Tibial nerve (tissue), 4 donors: ENCODE data around the gene CAMK2B. TPM values are rescaled to one million over a fixed set of nuclear protein-coding genes. Genes with fewer than 3 reads are reported as not detected.

ENCODE experiments used
- DNase-seq, 2 donors: peaks; one replicate each; pipeline ENCODE4 v3.0.0-alpha.2; 2019; ENCODE audit warnings: low spot score in 2 of 2
- H3K27ac ChIP-seq, 4 donors: fragments of 200-600 bp; sonication (generic) in 3 of 4; one replicate each; pipeline ENCODE4 v1.5.1; 2017 to 2019; ENCODE audit warnings: mild to moderate bottlenecking in 1 of 4
- H3K27me3 ChIP-seq, 2 donors: fragments of 200-600 bp; sonication (generic) in 1 of 2; one replicate each; pipeline versions ENCODE4 v1.5.1 to v1.6.0; 2017 to 2019
- H3K36me3 ChIP-seq, 3 donors: fragments of 200-600 bp; sonication (generic); one replicate each; pipeline ENCODE4 v1.5.1; 2018 to 2019
- H3K4me1 ChIP-seq, 4 donors: fragments of 200-600 bp; sonication (generic) in 3 of 4; one replicate each; pipeline ENCODE4 v1.5.1; 2017 to 2019
- H3K4me3 ChIP-seq, 4 donors: fragments of 200-600 bp; sonication (generic) in 3 of 4; one replicate each; pipeline ENCODE4 v1.5.1; 2017 to 2019; ENCODE audit warnings: mild to moderate bottlenecking in 1 of 4, moderate library complexity in 1 of 4
- H3K9me3 ChIP-seq, 4 donors: fragments of 200-600 bp; sonication (generic) in 3 of 4; one replicate each; pipeline ENCODE4 v1.5.1; 2017 to 2019
- EP300 ChIP-seq, 2 donors: sonication (generic); formaldehyde crosslinking; IDR thresholded peaks; one replicate each; pipeline ENCODE4 v1.6.1; 2017; ENCODE audit warnings: antibody characterized with exemption in 2 of 2, mild to moderate bottlenecking in 1 of 2
- POLR2A ChIP-seq, 2 donors: fragments of 450-650 bp; IDR thresholded peaks; one replicate each; pipeline ENCODE4 v1.6.1; 2017; ENCODE audit warnings: antibody characterized with exemption in 2 of 2, mild to moderate bottlenecking in 2 of 2, moderate library complexity in 2 of 2
- WGBS, 2 donors: methylation state at CpG; one replicate each; pipeline ENCODE4 v1.1.5; 2018; 5-methylcytosine and 5-hydroxymethylcytosine counted together
- total RNA-seq, 4 donors: library from RNA; depleted of rRNA; stranded (reverse); fragments of >200 nt; gene quantifications; one replicate each; pipeline ENCODE4 v1.1.0, GENCODE V29; 2016
- TF ChIP-seq, protein P1 (sequence below), 5 experiments: fragments of 200-600 bp in 3 of 5; fragments of 450-650 bp in 2 of 5; sonication (generic) in 3 of 5; IDR thresholded peaks; one replicate each; pipeline ENCODE4 v1.5.1; 2016 to 2019; ENCODE audit warnings: antibody characterized with exemption in 5 of 5, mild to moderate bottlenecking in 3 of 5, moderate library complexity in 2 of 5

The CAMK2B gene
- total RNA-seq, 4 donors from 2014 or later = 9.0 to 14.7 (median 10.9) TPM

DNA sequence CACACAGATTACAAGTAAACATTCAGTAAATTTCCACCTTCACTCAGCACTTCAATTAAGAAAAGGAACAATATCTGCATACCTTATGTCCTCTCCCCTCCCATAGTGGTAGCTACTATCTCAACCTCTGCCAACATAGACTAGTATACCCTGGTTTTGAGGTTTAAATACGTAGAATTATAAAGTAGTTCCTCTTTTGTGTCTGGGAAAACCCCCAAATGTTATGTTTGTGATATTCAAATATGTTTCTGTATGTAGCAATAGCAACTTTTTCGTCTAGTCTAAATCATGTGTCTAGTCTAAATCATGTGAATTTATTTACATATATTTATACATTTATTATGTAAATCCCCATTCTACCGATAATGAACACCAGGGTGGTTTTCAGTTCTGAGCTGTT is 13.2 kb upstream of the CAMK2B start:
- peaks cover 0 to 8% (median 0%) of the 10 kb centered on the region in 4 donors for H3K4me1 ChIP-seq
- TF ChIP-seq, protein P1, sequence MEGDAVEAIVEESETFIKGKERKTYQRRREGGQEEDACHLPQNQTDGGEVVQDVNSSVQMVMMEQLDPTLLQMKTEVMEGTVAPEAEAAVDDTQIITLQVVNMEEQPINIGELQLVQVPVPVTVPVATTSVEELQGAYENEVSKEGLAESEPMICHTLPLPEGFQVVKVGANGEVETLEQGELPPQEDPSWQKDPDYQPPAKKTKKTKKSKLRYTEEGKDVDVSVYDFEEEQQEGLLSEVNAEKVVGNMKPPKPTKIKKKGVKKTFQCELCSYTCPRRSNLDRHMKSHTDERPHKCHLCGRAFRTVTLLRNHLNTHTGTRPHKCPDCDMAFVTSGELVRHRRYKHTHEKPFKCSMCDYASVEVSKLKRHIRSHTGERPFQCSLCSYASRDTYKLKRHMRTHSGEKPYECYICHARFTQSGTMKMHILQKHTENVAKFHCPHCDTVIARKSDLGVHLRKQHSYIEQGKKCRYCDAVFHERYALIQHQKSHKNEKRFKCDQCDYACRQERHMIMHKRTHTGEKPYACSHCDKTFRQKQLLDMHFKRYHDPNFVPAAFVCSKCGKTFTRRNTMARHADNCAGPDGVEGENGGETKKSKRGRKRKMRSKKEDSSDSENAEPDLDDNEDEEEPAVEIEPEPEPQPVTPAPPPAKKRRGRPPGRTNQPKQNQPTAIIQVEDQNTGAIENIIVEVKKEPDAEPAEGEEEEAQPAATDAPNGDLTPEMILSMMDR (IDR thresholded peaks at IDR 0.05) = no peak
- TF ChIP-seq POLR2A (IDR thresholded peaks at IDR 0.05) (no peak), EP300 (IDR thresholded peaks at IDR 0.05) (no peak)
- no peak for DNase-seq
- H3K27me3 ChIP-seq = no peaks in the 10 kb centered on the region
- peaks cover 0 to 36% (median 0%) of the 10 kb centered on the region in 4 donors for H3K9me3 ChIP-seq
- no peak overlapping the region for H3K27ac ChIP-seq
- no peaks in the 10 kb centered on the region for H3K36me3 ChIP-seq
- H3K4me3 ChIP-seq = no peak overlapping the region
- WGBS, 2 donors = 77 to 83% methylated on average over 3 of the region's 3 CpGs

DNA sequence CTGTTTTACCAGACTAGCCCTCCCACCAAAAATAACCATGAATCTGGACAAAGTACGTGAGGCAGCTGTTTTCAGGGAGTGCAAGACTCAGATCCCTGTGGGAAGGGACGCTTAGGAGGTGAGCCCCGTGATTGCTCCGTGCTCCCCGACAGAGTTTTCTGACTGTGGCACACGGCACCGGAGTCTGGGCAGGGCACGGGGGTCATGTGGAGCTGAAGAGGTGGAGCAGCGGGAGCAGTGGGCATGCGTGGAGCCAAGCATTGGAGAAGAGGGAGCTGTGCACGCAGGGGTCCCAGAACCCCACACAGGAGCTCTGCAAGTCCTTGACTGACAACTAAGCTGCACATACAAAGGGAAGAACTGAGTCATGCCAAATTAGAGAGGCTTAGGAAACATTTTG is 11.1 kb upstream of the CAMK2B start:
- TF ChIP-seq POLR2A (IDR thresholded peaks at IDR 0.05) (no peak), EP300 (IDR thresholded peaks at IDR 0.05) (no peak)
- TF ChIP-seq, protein P1 (IDR thresholded peaks at IDR 0.05) = no peak
- peaks cover 0 to 14% (median 0%) of the 10 kb centered on the region in 4 donors for H3K4me1 ChIP-seq
- 84 to 91% methylated on average over 11 of the region's 11 CpGs for WGBS, 2 donors
- H3K4me3 ChIP-seq = no peak overlapping the region
- no peaks in the 10 kb centered on the region for H3K27me3 ChIP-seq
- peaks cover 0 to 23% (median 0%) of the 10 kb centered on the region in 4 donors for H3K9me3 ChIP-seq
- no peak overlapping the region for H3K27ac ChIP-seq
- H3K36me3 ChIP-seq = no peaks in the 10 kb centered on the region
- DNase-seq = no peak

GRCh38 chr7:44335184-44335583 is 9.8 kb upstream of the CAMK2B start:
- H3K9me3 ChIP-seq = peaks cover 0 to 23% (median 0%) of the 10 kb centered on the region in 4 donors
- TF ChIP-seq, protein P1 (IDR thresholded peaks at IDR 0.05) = no peak
- TF ChIP-seq EP300 (IDR thresholded peaks at IDR 0.05) = no peak
- no peak for TF ChIP-seq POLR2A (IDR thresholded peaks at IDR 0.05)
- WGBS, 2 donors = 87 to 90% methylated on average over 4 of the region's 4 CpGs
- H3K27me3 ChIP-seq = no peaks in the 10 kb centered on the region
- no peak overlapping the region for H3K4me3 ChIP-seq
- no peaks in the 10 kb centered on the region for H3K36me3 ChIP-seq
- H3K27ac ChIP-seq = peak overlapping the region in 1 of 4 donors; percentile 18
- peaks cover 0 to 14% (median 0%) of the 10 kb centered on the region in 4 donors for H3K4me1 ChIP-seq
- no peak for DNase-seq

- TF ChIP-seq POLR2A (IDR thresholded peaks at IDR 0.05) (no peak), EP300 (IDR thresholded peaks at IDR 0.05) (no peak)
- TF ChIP-seq, protein P1 (IDR thresholded peaks at IDR 0.05) = no peak
- no peak for DNase-seq
- peaks cover 0 to 23% (median 0%) of the 10 kb centered on the region in 4 donors for H3K9me3 ChIP-seq
- H3K4me1 ChIP-seq = peaks cover 0 to 14% (median 0%) of the 10 kb centered on the region in 4 donors
- no peak overlapping the region for H3K4me3 ChIP-seq
- WGBS, 2 donors = 74 to 76% methylated on average over 7 to 11 of the region's 11 CpGs
- H3K27ac ChIP-seq = peak overlapping the region in 2 of 4 donors; percentile 17 to 18
- H3K36me3 ChIP-seq = no peaks in the 10 kb centered on the region
- H3K27me3 ChIP-seq = no peaks in the 10 kb centered on the region
Measured at GRCh38 chr7:44334734-44335097, 9.3 kb upstream of the CAMK2B start.

- peaks cover 0 to 23% (median 0%) of the 10 kb centered on the region in 4 donors for H3K9me3 ChIP-seq
- H3K36me3 ChIP-seq = no peaks in the 10 kb centered on the region
- TF ChIP-seq EP300 (IDR thresholded peaks at IDR 0.05) = peak in 1 of 2 donors; percentile 21
- TF ChIP-seq, protein P1 (IDR thresholded peaks at IDR 0.05) = no peak
- no peak for TF ChIP-seq POLR2A (IDR thresholded peaks at IDR 0.05)
- no peak for DNase-seq
- no peak overlapping the region for H3K4me3 ChIP-seq
- peak overlapping the region in 2 of 4 donors; percentile 18 to 67 for H3K27ac ChIP-seq
- no peaks in the 10 kb centered on the region for H3K27me3 ChIP-seq
- 34 to 35% methylated on average over 19 of the region's 19 CpGs for WGBS, 2 donors
- peaks cover 0 to 14% (median 0%) of the 10 kb centered on the region in 4 donors for H3K4me1 ChIP-seq
Measured at GRCh38 chr7:44333911-44334733, 8.7 kb upstream of the CAMK2B start.
